Naive thymus-derived CD4-positive, alpha-beta T cell (primary cell): Measurements from ENCODE around the gene SIRPA. TPM values are rescaled to one million over a fixed set of nuclear protein-coding genes. Genes with fewer than 3 reads are reported as not detected.

ENCODE experiments used
- ATAC-seq: fragments of 150-1000 bp; cut with Tn5 transposase; 2 replicates; pipeline ENCODE4 v1.10.0; 2021; ENCODE audit warnings: mild to moderate bottlenecking, moderate library complexity
- CTCF ChIA-PET: fragments of 350-600 bp; sonication (Branson Sonifier 250); formaldehyde crosslinking; loops from one replicate; lab custom pipeline; 2021; ENCODE audit warnings: antibody characterized with exemption; lab: Charles Lee
- POLR2A ChIA-PET: fragments of 350-600 bp; sonication (Branson Sonifier 250); formaldehyde crosslinking; loops from one replicate; lab custom pipeline; 2021; ENCODE audit warnings: antibody characterized with exemption, inconsistent platforms; lab: Charles Lee
- DNase-seq, 9 donors: peaks; one replicate each; pipeline versions ENCODE4 v3.0.0 to v3.0.0-alpha.2; 2020 to 2022; ENCODE audit warnings: mixed read lengths in 1 of 9
- H3K27ac ChIP-seq: one replicate; pipeline ENCODE4 v1.7.0; 2013; ENCODE audit warnings: mild to moderate bottlenecking, low read depth, low read length, moderate library complexity
- H3K27me3 ChIP-seq, 2 donors: one replicate each; pipeline ENCODE4 v1.7.0; 2013; ENCODE audit warnings: low read length in 2 of 2, mild to moderate bottlenecking in 2 of 2, moderate library complexity in 2 of 2; ENCODE audit not compliant: control insufficient read depth in 2 of 2, insufficient read depth in 2 of 2
- H3K36me3 ChIP-seq, 3 experiments: 1 replicate in 2 of 3; 2 replicates in 1 of 3; pipeline ENCODE4 v1.7.0; 2013; ENCODE audit warnings: low read length in 3 of 3, mild to moderate bottlenecking in 3 of 3, moderate library complexity in 1 of 3; ENCODE audit not compliant: insufficient read depth in 3 of 3, control insufficient read depth in 2 of 3
- H3K4me1 ChIP-seq, 2 donors: one replicate each; pipeline ENCODE4 v1.7.0; 2013; ENCODE audit warnings: low read length in 2 of 2, mild to moderate bottlenecking in 2 of 2, moderate library complexity in 1 of 2; ENCODE audit not compliant: control insufficient read depth in 2 of 2, insufficient read depth in 2 of 2
- H3K4me3 ChIP-seq: 2 replicates; pipeline ENCODE4 v1.7.0; 2013; ENCODE audit warnings: mild to moderate bottlenecking, low read length
- H3K9me3 ChIP-seq, 3 experiments: 1 replicate in 2 of 3; 2 replicates in 1 of 3; pipeline ENCODE4 v1.7.0; 2013; ENCODE audit warnings: low read length in 3 of 3; ENCODE audit not compliant: control insufficient read depth in 2 of 3
- H3K27ac Mint-ChIP-seq, 9 donors: one replicate each; pipeline ENCODE4 v1.8.0; 2020 to 2022; ENCODE audit warnings: mixed read lengths in 9 of 9, mild to moderate bottlenecking in 8 of 9, moderate library complexity in 5 of 9, inconsistent platforms in 2 of 9
- H3K27me3 Mint-ChIP-seq, 5 donors: one replicate each; pipeline ENCODE4 v1.8.0; 2021 to 2022; ENCODE audit warnings: mixed read lengths in 5 of 5, mild to moderate bottlenecking in 1 of 5
- H3K36me3 Mint-ChIP-seq, 5 donors: one replicate each; pipeline ENCODE4 v1.8.0; 2020 to 2022; ENCODE audit warnings: mixed read lengths in 5 of 5, mild to moderate bottlenecking in 3 of 5, inconsistent platforms in 1 of 5
- H3K4me1 Mint-ChIP-seq, 7 donors: one replicate each; pipeline ENCODE4 v1.8.0; 2020 to 2022; ENCODE audit warnings: mixed read lengths in 7 of 7, mild to moderate bottlenecking in 3 of 7, inconsistent platforms in 1 of 7
- H3K4me3 Mint-ChIP-seq, 10 donors: one replicate each; pipeline ENCODE4 v1.8.0; 2020 to 2022; ENCODE audit warnings: mild to moderate bottlenecking in 10 of 10, mixed read lengths in 10 of 10, moderate library complexity in 6 of 10, inconsistent platforms in 2 of 10
- H3K9me3 Mint-ChIP-seq, 11 donors: one replicate each; pipeline ENCODE4 v1.8.0; 2020 to 2022; ENCODE audit warnings: mixed read lengths in 11 of 11, mild to moderate bottlenecking in 4 of 11, inconsistent platforms in 1 of 11, moderate library complexity in 1 of 11
- intact Hi-C, 2 donors: fragments of 100-400 bp; cut with micrococcal nuclease; formaldehyde crosslinking; loops; one replicate each; pipeline ENCODE4 v1.15.1; 2023
- polyA plus RNA-seq, 2 donors: library from polyadenylated mRNA; unstranded; fragments of 300-500 nt; fragmentation: Illumina TruSeq; gene quantifications; one replicate each; pipeline ENCODE4 v1.2.3, GENCODE V29; 2021
- total RNA-seq, 6 experiments: library from RNA in 5 of 6; stranded (reverse) in 5 of 6; gene quantifications; 1 replicate in 5 of 6; 2 replicates in 1 of 6; pipeline ENCODE4 v1.2.3 and lab custom pipeline; 2021 to 2026

Gene SIRPA
- total and polyA plus RNA-seq, 7 experiments from 2014 or later, result 1.7 to 42.9 (median 3.6) TPM; not detected in 3

DNA sequence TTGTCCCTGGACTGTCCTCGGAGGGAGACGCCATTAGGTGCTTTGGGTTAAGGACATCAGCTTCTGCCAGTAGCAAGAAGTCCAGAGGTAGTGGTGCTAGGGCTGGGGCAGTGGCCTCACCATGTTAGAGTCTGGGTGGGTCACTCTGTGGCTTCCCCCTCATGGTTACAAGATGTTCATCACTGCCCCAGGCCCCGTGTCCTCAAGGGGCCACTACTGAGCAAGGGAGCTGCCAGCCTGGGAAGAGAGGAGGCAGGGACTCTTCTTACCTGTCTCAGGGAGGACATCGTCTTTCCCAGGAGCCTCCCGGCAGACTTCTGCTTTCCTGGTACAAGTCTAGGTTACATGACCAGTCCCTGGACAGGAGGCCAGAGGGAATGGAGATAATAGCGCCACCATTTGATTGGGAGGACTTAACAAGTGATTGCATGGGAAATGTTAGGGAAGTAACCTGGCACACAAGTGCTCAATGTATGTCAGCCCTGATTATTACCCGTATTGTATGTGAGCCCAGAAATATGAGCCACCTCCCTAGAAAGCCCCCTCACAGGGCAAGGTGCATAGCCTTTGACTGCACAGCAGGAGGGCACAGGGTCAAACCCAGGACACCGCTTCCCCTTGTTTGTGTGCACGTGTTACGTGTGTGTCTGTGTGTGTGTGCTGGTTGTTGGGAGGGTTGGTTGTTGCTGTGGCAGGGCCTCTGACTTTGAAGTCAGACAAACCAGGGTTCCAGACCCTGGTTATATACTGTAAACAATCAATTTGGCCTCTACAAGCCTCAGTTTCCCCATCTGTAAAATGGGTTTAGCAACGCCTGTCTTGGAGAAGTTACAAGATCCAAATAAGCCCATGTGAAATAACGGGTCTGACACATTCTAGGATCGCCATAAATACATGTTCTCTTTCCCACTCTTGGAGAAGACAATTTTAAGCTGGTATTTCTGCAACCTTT, 30.0 kb downstream of the SIRPA start:
- Mint-ChIP-seq H3K27ac (no peak overlapping the region), H3K27me3 (peaks cover 0 to 24% (median 17%) of the 10 kb centered on the region in 5 donors), H3K36me3 (no peaks in the 10 kb centered on the region), H3K4me3 (no peak overlapping the region), H3K4me1 (no peaks in the 10 kb centered on the region), H3K9me3 (no peaks in the 10 kb centered on the region)
- Histone ChIP-seq H3K27me3 (no peaks in the 10 kb centered on the region), H3K4me3 (no peak overlapping the region), H3K4me1 (no peaks in the 10 kb centered on the region), H3K27ac (no peak overlapping the region), H3K9me3 (no peaks in the 10 kb centered on the region), H3K36me3 (no peaks in the 10 kb centered on the region)
- no peak for DNase-seq
- ATAC-seq, result no peak
- ChIA-PET POLR2A (no interaction called here), CTCF (no interaction called here)
- intact Hi-C loops, result no loop called here

DNA sequence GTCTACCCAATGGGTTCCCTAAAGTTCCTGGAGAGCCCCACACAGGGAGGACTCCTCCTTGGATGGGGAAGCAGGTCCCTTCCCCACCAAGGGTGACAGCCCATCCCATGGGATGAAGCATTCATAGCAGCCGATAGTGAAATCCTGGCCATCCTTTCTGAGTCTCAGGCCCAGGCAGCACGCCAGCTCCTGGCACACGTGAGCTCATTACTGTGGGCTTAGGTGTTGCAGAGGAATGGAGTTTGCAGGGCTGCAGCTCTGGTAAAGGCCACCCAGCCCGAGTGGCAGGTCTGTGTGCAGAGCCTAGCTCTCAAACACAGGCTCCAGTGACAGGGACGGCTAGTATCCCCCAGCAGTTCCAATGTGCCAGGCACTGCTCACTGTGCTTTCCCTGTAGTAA, 31.0 kb downstream of the SIRPA start:
- no peaks in the 10 kb centered on the region for H3K36me3 ChIP-seq
- POLR2A ChIA-PET, result no interaction called here

DNA sequence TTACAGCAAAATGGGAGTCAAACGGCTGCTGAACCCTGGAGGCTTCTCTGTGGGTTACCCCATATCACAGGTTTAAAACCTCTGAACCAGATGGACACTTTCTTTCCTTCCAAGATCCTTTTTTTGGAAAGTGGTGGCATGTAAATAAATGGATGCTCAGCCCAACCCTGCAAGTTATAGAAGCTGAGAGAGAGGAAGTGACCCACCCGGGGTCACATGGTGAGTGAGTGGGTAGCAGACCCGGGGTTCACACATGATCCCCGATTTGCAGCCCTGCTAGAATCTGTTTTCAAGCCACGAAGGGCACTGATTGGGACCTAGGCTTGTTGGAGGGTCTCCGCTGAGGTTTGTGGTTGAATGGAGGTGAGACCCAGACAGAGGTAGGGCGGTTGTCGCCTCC, 32.0 kb downstream of the SIRPA start:
- Histone ChIP-seq H3K9me3 (no peaks in the 10 kb centered on the region), H3K27ac (no peak overlapping the region), H3K4me3 (no peak overlapping the region), H3K36me3 (no peaks in the 10 kb centered on the region), H3K4me1 (no peaks in the 10 kb centered on the region), H3K27me3 (no peaks in the 10 kb centered on the region)
- H3K4me1 Mint-ChIP-seq, result peaks cover 0 to under 1% (median 0%) of the 10 kb centered on the region in 7 donors
- ATAC-seq, result no peak
- CTCF ChIA-PET, result no interaction called here
- H3K9me3 Mint-ChIP-seq, result no peaks in the 10 kb centered on the region
- H3K27ac Mint-ChIP-seq, result no peak overlapping the region
- DNase-seq, result no peak
- H3K4me3 Mint-ChIP-seq, result no peak overlapping the region
- intact Hi-C loops, result no loop called here
- POLR2A ChIA-PET, result no interaction called here
- peaks cover under 1 to 34% (median 24%) of the 10 kb centered on the region in 5 donors for H3K27me3 Mint-ChIP-seq
- H3K36me3 Mint-ChIP-seq, result no peaks in the 10 kb centered on the region

More for the DNA sequence above, 31.0 kb downstream of the SIRPA start:
- Mint-ChIP-seq H3K27ac (no peak overlapping the region), H3K4me3 (no peak overlapping the region), H3K27me3 (peaks cover 0 to 28% (median 19%) of the 10 kb centered on the region in 5 donors), H3K4me1 (no peaks in the 10 kb centered on the region), H3K9me3 (no peaks in the 10 kb centered on the region), H3K36me3 (no peaks in the 10 kb centered on the region)
- Histone ChIP-seq H3K27me3 (no peaks in the 10 kb centered on the region), H3K9me3 (no peaks in the 10 kb centered on the region), H3K27ac (no peak overlapping the region), H3K4me3 (no peak overlapping the region), H3K4me1 (no peaks in the 10 kb centered on the region)
- DNase-seq (no peak), ATAC-seq (no peak)
- intact Hi-C loops, result no loop called here
- CTCF ChIA-PET, result interaction anchor here (0.8 kb wide), 1 partner anchor 238 kb away, joined by 3 read pairs; no protein-coding TSS in a partner anchor

DNA sequence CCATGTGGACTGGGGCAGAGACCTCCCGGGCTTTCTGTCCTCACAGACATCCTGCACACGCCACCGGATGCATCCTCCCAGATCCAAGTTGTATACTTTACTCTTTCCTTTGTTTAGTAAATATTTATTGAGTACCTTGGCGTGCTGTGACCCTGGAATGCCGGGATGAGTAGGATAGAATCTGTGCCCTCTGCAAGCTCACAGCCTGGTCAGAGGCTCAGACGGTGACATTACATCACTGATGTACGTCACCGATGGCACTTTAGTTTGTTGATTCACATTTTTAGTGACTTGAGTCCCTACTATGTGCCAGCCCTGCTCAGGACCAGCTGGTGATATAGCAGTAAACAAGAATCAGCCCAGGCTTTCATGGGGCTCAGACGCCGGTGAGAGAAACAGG, 32.9 kb downstream of the SIRPA start:
- DNase-seq (no peak), ATAC-seq (no peak)
- H3K9me3 Mint-ChIP-seq, result no peaks in the 10 kb centered on the region
- H3K27ac ChIP-seq, result no peak overlapping the region
- ChIA-PET CTCF (no interaction called here), POLR2A (no interaction called here)
- no peaks in the 10 kb centered on the region for H3K9me3 ChIP-seq
- peaks cover 6 to 43% (median 33%) of the 10 kb centered on the region in 5 donors for H3K27me3 Mint-ChIP-seq
- H3K27me3 ChIP-seq, result no peaks in the 10 kb centered on the region
- intact Hi-C loops, result no loop called here
- peaks cover 0 to 3% (median 0%) of the 10 kb centered on the region in 7 donors for H3K4me1 Mint-ChIP-seq
- H3K4me3 ChIP-seq, result no peak overlapping the region
- H3K36me3 Mint-ChIP-seq, result no peaks in the 10 kb centered on the region
- H3K4me1 ChIP-seq, result no peaks in the 10 kb centered on the region
- no peak overlapping the region for H3K4me3 Mint-ChIP-seq
- H3K36me3 ChIP-seq, result no peaks in the 10 kb centered on the region
- H3K27ac Mint-ChIP-seq, result no peak overlapping the region

DNA sequence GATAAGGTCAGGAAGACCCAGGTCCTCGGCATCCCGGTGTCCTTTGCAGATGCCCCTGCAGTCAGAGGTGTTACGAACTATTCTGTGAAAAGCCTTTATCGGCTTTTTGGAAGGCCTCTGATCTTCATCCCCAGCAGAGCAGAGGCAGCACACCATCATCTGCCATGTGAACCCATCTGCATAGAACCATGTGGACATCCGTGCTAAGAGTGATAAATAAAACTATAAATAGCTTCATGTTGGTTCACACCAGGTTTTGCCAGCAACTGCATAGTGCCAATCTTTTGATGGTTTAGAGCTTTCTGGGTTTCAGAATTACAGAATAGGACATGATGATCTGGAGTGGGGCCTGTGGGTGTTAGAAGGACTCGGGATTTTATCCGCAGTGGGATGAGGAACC, 33.6 kb downstream of the SIRPA start:
- ChIA-PET POLR2A (no interaction called here), CTCF (no interaction called here)
- DNase-seq (no peak), ATAC-seq (no peak)
- no peaks in the 10 kb centered on the region for H3K36me3 Mint-ChIP-seq
- H3K27me3 Mint-ChIP-seq, result peaks cover 7 to 45% (median 33%) of the 10 kb centered on the region in 5 donors
- no peak overlapping the region for H3K27ac Mint-ChIP-seq
- no peaks in the 10 kb centered on the region for H3K27me3 ChIP-seq
- no peak overlapping the region for H3K4me3 Mint-ChIP-seq
- no peaks in the 10 kb centered on the region for H3K4me1 ChIP-seq
- H3K27ac ChIP-seq, result no peak overlapping the region
- no peaks in the 10 kb centered on the region for H3K9me3 Mint-ChIP-seq
- H3K36me3 ChIP-seq, result no peaks in the 10 kb centered on the region
- intact Hi-C loops, result no loop called here
- peaks cover 0 to 3% (median 0%) of the 10 kb centered on the region in 7 donors for H3K4me1 Mint-ChIP-seq
- H3K9me3 ChIP-seq, result no peaks in the 10 kb centered on the region
- H3K4me3 ChIP-seq, result no peak overlapping the region

DNA sequence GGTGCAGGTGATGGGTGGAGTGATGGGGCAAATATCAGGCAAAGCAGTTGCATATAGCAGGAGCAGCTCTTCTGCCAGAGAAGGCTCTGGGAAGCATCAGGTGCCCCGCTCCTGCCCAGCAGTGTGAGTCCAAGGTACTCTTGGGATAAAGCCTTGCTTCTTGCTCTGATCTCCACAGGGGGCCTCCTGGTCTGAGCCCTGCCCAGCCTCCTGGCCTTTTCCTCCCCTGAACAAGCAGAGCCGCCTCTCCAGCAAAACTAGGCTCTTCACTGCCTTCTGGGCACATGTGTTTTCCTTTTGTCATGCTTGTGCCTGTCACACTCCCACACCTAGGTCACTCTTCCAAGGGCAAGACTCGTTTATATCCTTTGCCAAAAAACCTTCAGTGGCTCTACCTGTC, 34.3 kb downstream of the SIRPA start:
- no peaks in the 10 kb centered on the region for H3K27me3 ChIP-seq
- H3K4me1 Mint-ChIP-seq, result peaks cover 0 to 3% (median 0%) of the 10 kb centered on the region in 7 donors
- H3K36me3 Mint-ChIP-seq, result no peaks in the 10 kb centered on the region
- no peaks in the 10 kb centered on the region for H3K9me3 ChIP-seq
- H3K36me3 ChIP-seq, result no peaks in the 10 kb centered on the region
- ChIA-PET POLR2A (no interaction called here), CTCF (no interaction called here)
- H3K27me3 Mint-ChIP-seq, result peaks cover 12 to 45% (median 34%) of the 10 kb centered on the region in 5 donors
- no peaks in the 10 kb centered on the region for H3K9me3 Mint-ChIP-seq
- no peak overlapping the region for H3K27ac ChIP-seq
- no peak overlapping the region for H3K27ac Mint-ChIP-seq
- no peak overlapping the region for H3K4me3 ChIP-seq
- DNase-seq (no peak), ATAC-seq (no peak)
- intact Hi-C loops, result no loop called here
- H3K4me1 ChIP-seq, result no peaks in the 10 kb centered on the region
- H3K4me3 Mint-ChIP-seq, result no peak overlapping the region

DNA sequence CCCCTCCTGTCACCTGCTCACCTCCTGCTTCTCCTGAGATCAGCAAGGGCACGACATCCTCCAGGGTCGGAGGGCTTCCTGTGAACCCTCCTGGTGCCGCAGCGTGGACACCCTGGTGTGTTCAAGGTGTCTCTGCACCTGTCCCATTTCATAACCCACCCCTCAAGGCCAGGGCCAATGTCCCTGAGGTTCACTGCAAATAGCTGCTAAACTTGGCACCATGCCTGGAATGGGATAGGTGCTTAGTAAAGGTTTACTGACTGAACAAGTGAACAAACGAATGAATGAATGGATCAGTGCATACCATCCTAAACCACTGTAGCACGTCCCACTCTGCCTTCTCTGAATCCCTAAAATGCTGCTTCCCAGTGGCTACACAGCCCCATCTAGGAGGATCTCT, 35.0 kb downstream of the SIRPA start:
- H3K27ac Mint-ChIP-seq, result no peak overlapping the region
- H3K4me1 Mint-ChIP-seq, result peaks cover 0 to 3% (median 0%) of the 10 kb centered on the region in 7 donors
- ATAC-seq (no peak), DNase-seq (no peak)
- no peak overlapping the region for H3K4me3 Mint-ChIP-seq
- no peaks in the 10 kb centered on the region for H3K27me3 ChIP-seq
- POLR2A ChIA-PET, result no interaction called here
- intact Hi-C loops, result no loop called here
- no peaks in the 10 kb centered on the region for H3K36me3 ChIP-seq
- H3K36me3 Mint-ChIP-seq, result no peaks in the 10 kb centered on the region
- H3K27me3 Mint-ChIP-seq, result peaks cover 12 to 52% (median 34%) of the 10 kb centered on the region in 5 donors
- H3K4me3 ChIP-seq, result no peak overlapping the region
- H3K9me3 Mint-ChIP-seq, result no peaks in the 10 kb centered on the region
- CTCF ChIA-PET, result no interaction called here
- no peak overlapping the region for H3K27ac ChIP-seq
- H3K9me3 ChIP-seq, result no peaks in the 10 kb centered on the region
- H3K4me1 ChIP-seq, result no peaks in the 10 kb centered on the region
